Muscle of leg (tissue), 11 donors: ENCODE measurements around the gene CDC14B. TPM values are rescaled to one million over a fixed set of nuclear protein-coding genes. Genes with fewer than 3 reads are reported as not detected.
A peak's percentile ranks its signal among the peaks of the same experiment; 100 is the strongest.

Experiments
- DNase-seq: peaks from one replicate; pipeline ENCODE4 v3.0.0; 2013
- H3K27ac ChIP-seq: one replicate; pipeline ENCODE4 v1.5.1; 2013; ENCODE audit warnings: mild to moderate bottlenecking, low read length, control low read depth
- H3K27me3 ChIP-seq: one replicate; pipeline ENCODE4 v1.6.1; 2013; ENCODE audit warnings: low read length; ENCODE audit not compliant: control insufficient read depth, insufficient read depth
- H3K36me3 ChIP-seq: one replicate; pipeline ENCODE4 v1.6.1; 2013; ENCODE audit warnings: low read length; ENCODE audit not compliant: control insufficient read depth, insufficient read depth
- H3K4me1 ChIP-seq: one replicate; pipeline ENCODE4 v1.6.1; 2013; ENCODE audit warnings: low read length; ENCODE audit not compliant: control insufficient read depth, insufficient read depth
- H3K4me3 ChIP-seq: one replicate; pipeline ENCODE4 v1.5.1; 2013; ENCODE audit warnings: low read length, control low read depth
- H3K9me3 ChIP-seq: replicated peaks from 2 replicates; pipeline ENCODE4 v1.6.1; 2013; ENCODE audit warnings: low read depth, low read length; ENCODE audit not compliant: control insufficient read depth
- WGBS: methylation state at CpG from one replicate; pipeline ENCODE4 v1.1.5; 2013; ENCODE audit warnings: missing lambda C conversion rate; ENCODE audit not compliant: insufficient coverage; 5-methylcytosine and 5-hydroxymethylcytosine counted together
- polyA plus RNA-seq, 8 donors: library from polyadenylated mRNA; unstranded; fragments of 120-200 nt; gene quantifications; one replicate each; pipeline versions ENCODE4 v1.2.1 to v1.2.3, GENCODE V29; 2013; ENCODE audit warnings: inconsistent platforms in 1 of 8, low replicate concordance in 1 of 8; ENCODE audit not compliant: insufficient read length in 8 of 8, insufficient read depth in 1 of 8
- total RNA-seq: library from RNA; stranded (reverse); fragments of 120-200 nt; gene quantifications from one replicate; pipeline ENCODE4 v1.2.4, GENCODE V29; 2013

CDC14B gene
- total and polyA plus RNA-seq, 9 donors, result 12.9 to 19.0 (median 14.7) TPM

DNA sequence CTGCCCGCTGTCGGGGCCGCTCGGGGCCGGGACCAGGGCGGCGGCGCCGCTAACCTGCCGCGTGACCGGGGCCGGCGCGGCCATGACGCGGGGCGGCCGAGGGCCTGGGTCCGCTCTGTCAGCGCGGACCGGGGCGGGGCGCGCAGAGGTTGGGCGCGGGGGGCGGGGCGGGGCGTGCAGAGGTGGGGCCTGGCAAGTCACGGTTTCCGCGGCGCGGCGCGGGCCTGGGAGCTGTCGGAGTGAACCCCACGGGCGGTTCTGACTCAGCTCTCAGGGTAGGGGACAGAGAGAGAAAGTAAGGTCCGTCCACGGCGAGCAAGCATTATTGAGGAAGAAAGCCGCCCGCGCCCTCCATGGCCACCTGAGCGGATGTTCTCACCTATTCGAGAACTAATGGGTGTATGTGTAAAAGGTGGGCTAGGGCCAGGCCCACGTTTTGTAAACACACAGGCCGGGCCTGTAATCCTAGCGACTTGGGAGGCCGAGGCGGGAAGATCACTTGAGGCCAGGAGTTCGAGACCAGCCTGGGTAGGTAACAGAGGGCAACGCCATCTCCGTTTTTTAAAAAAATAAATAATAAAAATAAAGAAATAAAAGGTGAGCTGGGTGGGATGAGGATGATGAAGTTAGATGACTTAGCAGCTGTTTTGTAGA, 35.7 kb upstream of the CDC14B start, which contains the start of gene PRXL2C:
PRXL2C (minus strand) TSS at position 120 of the 654 bp plus-strand sequence; CDS start at position 84, 36 bp downstream.
- Histone ChIP-seq H3K9me3 (no peaks in the 10 kb centered on the region), H3K36me3 (peaks cover 5% of the 10 kb centered on the region), H3K4me3 (peak within 1 kb of the TSS; percentile 74), H3K27me3 (no peaks in the 10 kb centered on the region), H3K4me1 (peaks cover 7% of the 10 kb centered on the region), H3K27ac (peak within 1 kb of the TSS; percentile 98)
- peak; percentile 83 for DNase-seq
- WGBS, result under 1% methylated on average over 46 of the region's 57 CpGs

DNA sequence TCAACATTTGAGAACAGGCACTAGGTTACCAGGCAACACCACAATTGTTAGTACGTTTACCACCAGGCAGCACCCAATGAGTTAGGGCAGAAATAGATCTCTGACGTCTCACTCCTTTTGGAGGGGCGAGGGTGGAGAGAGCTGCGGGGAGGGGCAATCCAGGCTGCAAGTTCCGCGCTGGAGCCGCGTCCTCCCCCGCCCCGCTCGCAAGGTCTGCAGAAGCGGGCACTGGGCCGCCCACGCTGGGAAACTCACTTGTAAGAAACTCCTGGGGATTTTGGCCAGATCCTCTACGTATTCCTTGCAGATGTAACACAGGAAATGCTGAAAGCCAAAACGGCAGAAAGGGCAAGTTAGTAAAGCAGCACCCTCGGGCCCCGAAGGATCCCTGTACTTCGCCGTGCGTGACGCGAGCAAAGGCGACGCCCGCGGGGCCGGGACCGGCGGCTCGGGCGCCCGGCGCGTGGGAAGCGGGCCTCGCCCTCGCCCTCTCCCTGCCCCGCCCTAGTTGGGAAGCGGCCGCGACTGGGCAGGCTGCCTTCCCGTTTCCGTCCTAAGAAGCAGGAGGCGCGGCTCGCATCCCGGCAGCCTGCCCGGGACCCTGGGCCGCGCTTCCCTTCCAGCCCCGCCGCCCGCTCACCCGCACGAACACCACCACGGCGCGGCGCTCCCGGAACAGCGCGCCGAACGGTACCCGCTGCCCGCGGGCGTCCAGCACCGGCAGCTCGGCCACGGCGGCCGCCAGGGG, 35.0 kb upstream of the CDC14B start:
- H3K4me1 ChIP-seq, result peaks cover 11% of the 10 kb centered on the region
- no peaks in the 10 kb centered on the region for H3K9me3 ChIP-seq
- H3K27ac ChIP-seq, result peak overlapping the region; percentile 98
- peaks cover 11% of the 10 kb centered on the region for H3K36me3 ChIP-seq
- under 1% methylated on average over 71 of the region's 74 CpGs for WGBS
- no peaks in the 10 kb centered on the region for H3K27me3 ChIP-seq
- DNase-seq, result peak; percentile 92
- H3K4me3 ChIP-seq, result peak overlapping the region; percentile 56

DNA sequence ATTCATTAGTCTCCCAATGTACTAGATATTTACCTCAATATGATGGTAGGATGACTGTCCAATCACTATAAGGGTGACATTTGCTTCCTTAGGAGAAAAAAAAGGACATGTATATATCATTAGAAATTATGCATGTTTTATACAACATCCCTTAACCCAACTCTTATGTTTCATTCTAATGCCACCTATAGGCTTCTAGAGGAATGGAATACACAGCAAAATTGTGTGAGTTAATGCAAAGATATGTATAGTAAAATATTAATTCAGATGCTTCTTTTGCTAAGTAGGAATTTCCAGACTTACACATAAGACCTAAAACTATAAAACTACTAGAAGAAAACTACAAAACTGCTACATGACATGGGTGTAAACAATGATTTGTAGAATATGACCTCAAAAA, 32.0 kb upstream of the CDC14B start:
- peak; percentile 37 for DNase-seq
- Histone ChIP-seq H3K4me3 (no peak overlapping the region), H3K4me1 (peaks cover 11% of the 10 kb centered on the region), H3K27me3 (no peaks in the 10 kb centered on the region), H3K27ac (no peak overlapping the region), H3K9me3 (no peaks in the 10 kb centered on the region), H3K36me3 (peaks cover 11% of the 10 kb centered on the region)

DNA sequence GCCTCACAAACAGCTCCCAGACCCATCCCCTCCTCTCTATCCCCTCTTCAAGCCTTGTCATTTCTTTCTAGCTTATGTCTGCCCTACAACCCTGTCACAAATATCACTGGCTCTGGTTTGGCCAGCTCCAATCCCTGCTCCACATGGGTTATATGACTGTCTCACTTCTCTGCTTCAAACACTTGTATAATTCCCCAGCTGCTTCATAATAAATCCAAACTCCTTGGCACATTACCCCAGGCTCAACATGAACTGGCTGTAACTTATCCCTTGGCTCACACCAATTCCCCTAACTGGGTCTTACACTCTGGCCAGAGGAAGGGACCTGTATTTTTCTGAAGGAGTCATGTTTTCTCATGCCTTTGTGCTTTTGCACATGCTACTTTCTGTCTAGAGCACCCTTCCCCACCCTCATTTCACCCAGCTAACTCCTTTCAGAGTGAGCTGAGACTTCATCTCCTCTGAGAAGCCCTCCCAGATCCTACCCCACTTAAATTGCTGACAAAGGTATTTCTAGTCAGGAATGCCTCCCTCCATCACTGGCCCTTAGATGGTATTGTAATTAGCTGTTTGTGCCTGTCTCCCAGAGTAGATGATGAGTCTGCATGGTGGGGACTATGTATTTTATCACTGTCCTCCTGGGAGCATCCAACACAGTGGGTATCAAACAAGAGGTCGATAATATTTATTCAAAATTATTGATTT, 30.1 kb upstream of the CDC14B start:
- H3K4me1 ChIP-seq, result peaks cover 9% of the 10 kb centered on the region
- no CpG with 5 or more reads among the region's 1 CpG for WGBS
- H3K36me3 ChIP-seq, result peaks cover 25% of the 10 kb centered on the region
- no peaks in the 10 kb centered on the region for H3K9me3 ChIP-seq
- peak overlapping the region; percentile 90 for H3K27ac ChIP-seq
- peak; percentile 72 for DNase-seq
- no peaks in the 10 kb centered on the region for H3K27me3 ChIP-seq
- no peak overlapping the region for H3K4me3 ChIP-seq

DNA sequence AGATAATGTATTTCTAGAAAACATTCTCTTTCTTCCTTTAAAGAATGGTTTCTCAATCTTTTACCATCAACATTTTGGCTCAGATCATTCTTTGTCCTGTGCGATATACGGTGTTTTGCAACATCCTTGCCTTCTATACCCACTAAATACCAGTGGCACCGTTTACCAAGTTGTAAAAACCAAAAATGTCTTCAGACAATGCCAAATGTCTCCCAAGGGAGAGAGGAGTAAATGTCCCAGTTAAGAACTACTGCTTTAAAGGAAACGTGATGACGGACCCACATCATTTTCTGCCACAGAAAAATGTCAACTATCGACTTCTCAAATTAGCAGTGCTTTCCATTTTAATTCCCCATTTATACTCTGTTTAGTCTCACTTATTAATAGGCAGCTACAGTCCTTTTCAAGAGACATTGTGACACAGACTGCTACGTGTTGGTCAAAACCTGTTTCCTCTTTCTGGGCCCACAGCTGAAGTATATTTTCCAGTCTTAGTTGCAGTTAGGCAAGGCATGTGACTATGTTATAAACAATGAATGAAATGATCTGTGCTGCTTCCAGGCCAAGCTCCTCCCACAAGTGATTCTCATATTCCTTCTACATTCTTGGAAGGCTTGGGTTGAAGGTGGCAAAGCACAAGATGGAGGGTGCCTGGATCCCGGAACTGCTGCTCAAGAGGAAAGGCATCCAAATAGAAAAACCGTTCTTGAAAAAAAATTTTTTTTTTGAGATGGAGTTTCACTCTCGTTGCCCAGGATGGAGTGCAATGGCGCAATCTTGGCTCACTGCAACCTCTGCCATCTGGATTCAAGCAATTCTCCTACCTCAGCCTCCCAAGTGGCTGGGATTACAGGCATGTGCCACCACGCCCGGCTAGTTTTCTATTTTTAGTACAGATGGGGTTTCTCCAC, 26.7 kb upstream of the CDC14B start:
- WGBS, result 71% methylated on average over 4 of the region's 13 CpGs
- H3K9me3 ChIP-seq, result no peaks in the 10 kb centered on the region
- peaks cover 36% of the 10 kb centered on the region for H3K36me3 ChIP-seq
- DNase-seq, result peak; percentile 71
- peak overlapping the region; percentile 72 for H3K27ac ChIP-seq
- H3K4me1 ChIP-seq, result peaks cover 7% of the 10 kb centered on the region
- H3K27me3 ChIP-seq, result no peaks in the 10 kb centered on the region
- no peak overlapping the region for H3K4me3 ChIP-seq

DNA sequence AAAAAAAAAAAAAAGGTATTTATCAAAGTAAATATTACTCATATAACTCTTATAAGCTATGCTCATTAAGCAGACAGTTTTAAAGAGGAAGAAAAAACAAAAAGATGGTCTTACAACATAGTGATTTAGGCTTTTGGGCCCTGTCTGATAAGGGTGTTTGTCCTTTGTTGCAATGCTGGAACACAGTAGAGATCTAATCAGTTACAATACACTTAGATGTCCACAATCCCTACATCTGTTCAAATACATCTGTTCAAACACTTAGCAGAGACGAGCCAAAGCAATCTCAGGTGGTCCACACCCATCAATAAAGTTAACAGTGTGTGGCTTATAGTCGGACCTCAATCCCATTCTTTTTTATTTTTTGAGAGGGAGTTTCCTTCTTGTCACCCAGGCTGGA, 24.5 kb upstream of the CDC14B start:
- H3K9me3 ChIP-seq, result no peaks in the 10 kb centered on the region
- H3K4me3 ChIP-seq, result no peak overlapping the region
- DNase-seq, result no peak
- H3K4me1 ChIP-seq, result peaks cover 3% of the 10 kb centered on the region
- WGBS, result 17% methylated on average over 1 of the region's 2 CpGs
- H3K27me3 ChIP-seq, result no peaks in the 10 kb centered on the region
- H3K36me3 ChIP-seq, result peaks cover 25% of the 10 kb centered on the region
- H3K27ac ChIP-seq, result no peak overlapping the region

DNA sequence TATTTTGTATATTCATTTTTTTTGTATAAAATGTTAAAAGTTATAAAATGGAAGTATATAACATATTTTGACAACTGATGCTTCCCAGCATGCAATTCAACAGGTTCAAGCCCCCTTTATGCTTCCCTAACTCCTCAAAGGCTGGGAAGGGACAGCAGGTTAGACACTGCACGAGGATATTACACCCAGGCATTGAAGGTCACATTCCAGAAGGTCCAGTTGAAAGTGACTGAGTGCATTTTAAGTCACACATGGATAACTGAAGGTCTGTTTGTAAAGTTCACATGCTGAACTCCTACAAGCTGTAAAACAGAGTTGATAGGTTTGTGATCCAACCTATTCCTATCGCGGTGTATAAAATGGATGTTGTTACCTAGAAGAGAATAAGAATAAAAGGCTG, 21.9 kb upstream of the CDC14B start:
- DNase-seq, result no peak
- H3K36me3 ChIP-seq, result peaks cover 25% of the 10 kb centered on the region
- no CpG with 5 or more reads among the region's 3 CpGs for WGBS
- H3K4me1 ChIP-seq, result peaks cover 3% of the 10 kb centered on the region
- H3K4me3 ChIP-seq, result no peak overlapping the region
- H3K27ac ChIP-seq, result no peak overlapping the region
- H3K9me3 ChIP-seq, result no peaks in the 10 kb centered on the region
- H3K27me3 ChIP-seq, result no peaks in the 10 kb centered on the region

DNA sequence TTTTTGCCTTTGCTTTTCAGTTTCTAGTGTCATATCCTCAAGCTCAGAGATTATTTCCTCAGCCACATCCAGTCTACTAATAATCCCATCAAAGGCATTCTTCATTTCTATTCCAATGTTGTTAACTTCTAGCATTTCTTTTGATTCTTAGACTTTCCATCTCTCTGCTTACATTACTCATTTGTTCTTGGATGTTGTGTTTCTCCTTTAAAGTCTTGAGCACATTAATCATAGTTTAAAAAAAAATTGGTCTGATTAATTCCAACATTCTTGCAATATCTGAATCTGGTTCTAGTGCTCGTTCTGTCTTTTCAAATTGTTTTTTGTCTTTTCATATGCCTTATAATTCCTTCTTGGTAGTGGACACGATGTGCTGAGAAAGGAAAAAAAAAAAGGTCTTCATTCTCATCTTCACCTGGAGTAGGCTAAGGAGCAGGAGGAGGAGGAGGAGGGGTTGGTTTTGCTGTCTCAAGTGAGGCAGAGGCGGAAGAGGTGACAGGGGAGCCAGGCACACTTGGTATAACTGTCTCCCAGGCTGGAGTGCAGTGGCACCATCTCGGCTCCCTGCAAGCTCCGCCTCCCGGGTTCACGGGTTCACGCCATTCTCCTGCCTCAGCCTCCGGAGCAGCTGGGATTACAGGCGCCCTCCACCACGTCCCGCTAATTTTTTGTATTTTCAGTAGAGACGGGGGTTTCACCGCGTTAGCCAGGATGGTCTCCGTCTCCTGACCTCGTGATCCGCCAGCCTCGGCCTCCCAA, 19.1 kb upstream of the CDC14B start:
- H3K36me3 ChIP-seq, result peaks cover 9% of the 10 kb centered on the region
- H3K9me3 ChIP-seq, result no peaks in the 10 kb centered on the region
- H3K4me1 ChIP-seq, result no peaks in the 10 kb centered on the region
- DNase-seq, result no peak
- 91% methylated on average over 17 of the region's 19 CpGs for WGBS
- H3K27me3 ChIP-seq, result no peaks in the 10 kb centered on the region
- H3K4me3 ChIP-seq, result no peak overlapping the region
- no peak overlapping the region for H3K27ac ChIP-seq

DNA sequence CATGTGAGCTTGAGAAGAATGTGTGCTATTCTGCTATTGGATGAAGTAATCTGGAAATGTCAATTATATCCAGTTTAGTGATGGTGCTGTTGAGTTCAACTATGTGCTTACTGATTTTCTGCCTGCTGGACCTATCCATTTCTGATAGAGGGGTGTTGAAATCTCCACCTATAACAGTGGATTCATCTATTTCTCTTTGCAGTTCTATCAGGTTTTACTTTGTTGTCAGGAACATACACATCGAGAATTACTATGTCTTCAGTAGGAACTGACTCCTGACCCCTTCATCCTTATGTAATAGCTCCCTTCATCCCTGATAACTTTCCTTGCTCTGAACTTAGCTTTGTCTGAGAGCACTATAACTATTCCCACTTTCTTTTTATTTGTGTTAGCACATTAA, 16.7 kb upstream of the CDC14B start:
- H3K4me3 ChIP-seq, result no peak overlapping the region
- H3K9me3 ChIP-seq, result no peaks in the 10 kb centered on the region
- no peaks in the 10 kb centered on the region for H3K36me3 ChIP-seq
- 100% methylated on average over 1 of the region's 1 CpG for WGBS
- H3K4me1 ChIP-seq, result no peaks in the 10 kb centered on the region
- no peaks in the 10 kb centered on the region for H3K27me3 ChIP-seq
- no peak overlapping the region for H3K27ac ChIP-seq
- no peak for DNase-seq
